Skin of body (tissue), 3 donors: ENCODE data around the gene MAP2K1. TPM values are rescaled to one million over a fixed set of nuclear protein-coding genes. Genes with fewer than 3 reads are reported as not detected.

ENCODE experiments used
- DNase-seq: peaks from one replicate; lab custom pipeline; 2025; lab: John Stamatoyannopoulos, UW
- small RNA-seq: library from RNA; depleted of rRNA; stranded (forward); fragments of <200 nt; gene quantifications from one replicate; pipeline ENCODE3, GENCODE V24; 2014; ENCODE audit warnings: low replicate concordance
- total RNA-seq: library from RNA; depleted of rRNA; stranded (reverse); fragments of >200 nt; gene quantifications from one replicate; pipeline ENCODE4 v1.2.3, GENCODE V29; 2014

The MAP2K1 gene
- total RNA-seq, 1 donor from 2014 or later, result 23.8 TPM

DNA sequence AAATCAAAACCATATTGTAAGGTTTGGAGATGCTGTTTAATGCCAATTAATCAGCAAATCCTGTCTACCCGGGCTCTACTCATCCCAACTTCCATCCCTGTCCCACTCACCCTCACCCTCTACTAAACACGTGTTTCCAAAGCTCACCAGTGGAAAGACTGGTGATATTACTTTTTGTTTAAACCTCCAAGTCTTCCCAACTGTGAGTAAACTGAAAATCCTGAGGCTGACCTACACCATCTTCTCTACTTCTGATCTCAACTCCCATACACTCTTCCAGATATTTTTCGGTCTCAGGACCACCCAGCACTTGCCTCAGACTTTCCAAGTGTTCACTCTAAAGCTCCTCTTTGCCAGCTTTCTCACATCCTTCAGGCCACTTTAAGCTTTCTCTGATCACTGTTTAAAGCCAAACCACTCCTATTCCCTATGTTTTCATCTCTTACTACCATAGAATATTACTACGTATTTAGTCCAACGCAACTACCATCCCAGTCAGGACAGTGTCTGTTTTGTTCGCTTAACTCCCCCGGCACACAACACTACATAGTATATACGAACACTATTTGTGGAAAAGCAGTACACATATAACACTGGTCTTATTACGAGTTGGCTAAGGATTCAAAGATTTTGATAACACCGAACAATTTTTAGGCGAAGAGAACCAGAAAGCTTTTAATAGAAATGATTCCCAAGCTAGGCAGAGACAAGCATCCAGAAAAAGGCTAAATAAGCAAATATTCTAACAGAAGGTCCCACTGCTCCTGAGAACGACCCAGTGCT, 117.3 kb downstream of the MAP2K1 start:
- no peak for DNase-seq

DNA sequence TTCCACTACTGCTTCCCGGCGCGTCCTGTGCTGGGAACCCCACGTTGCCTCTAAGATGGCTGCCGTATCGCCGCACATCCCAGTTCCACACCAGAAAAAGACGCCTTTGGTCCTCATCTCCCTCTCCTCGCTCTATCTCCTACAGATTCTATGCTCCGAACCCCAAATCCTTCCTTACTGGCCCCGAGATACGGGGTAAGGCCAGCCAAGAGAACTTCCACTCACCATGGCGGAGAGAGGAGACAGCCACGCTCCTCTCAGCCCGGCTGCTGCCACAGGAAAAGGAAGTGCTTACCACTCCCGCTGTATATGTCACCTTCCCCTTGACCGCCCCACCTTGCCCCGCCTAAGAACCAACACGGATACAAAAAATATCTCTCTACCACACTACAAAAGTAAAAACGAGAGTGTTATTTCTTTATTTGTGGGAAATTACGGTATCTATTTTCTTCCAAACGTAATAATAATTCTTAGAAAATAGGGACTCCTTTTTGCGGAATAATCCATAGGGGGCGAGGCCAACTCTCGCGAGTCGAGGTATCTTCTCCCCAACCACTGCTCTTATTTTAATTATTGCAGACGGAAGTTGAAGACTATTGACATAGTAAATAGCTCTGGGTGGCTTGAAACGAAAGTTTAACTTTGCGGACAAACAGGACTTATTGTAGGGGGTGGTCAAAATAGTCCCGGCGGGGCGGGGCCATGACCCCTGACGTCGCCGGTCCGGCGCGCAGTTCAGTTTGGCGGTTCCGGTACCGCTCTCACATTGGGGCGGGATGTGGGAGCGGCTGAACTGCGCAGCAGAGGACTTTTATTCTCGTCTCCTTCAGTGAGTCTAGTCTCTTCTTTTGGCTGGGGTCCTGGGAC, 118.1 kb downstream of the MAP2K1 start, which contains the start of the genes RPL4 and ZWILCH:
TSS of gene RPL4 (minus strand) at position 293 of the 867 bp plus-strand sequence. CDS start at position 228, 65 bp downstream.
TSS of gene ZWILCH (plus strand) at position 764 of the 867 bp plus-strand sequence. CDS start at position 777, 13 bp downstream.
- DNase-seq, result peak; percentile 91

- peak; percentile 69 for DNase-seq
These were observed 118.7 kb downstream of the MAP2K1 start for GRCh38 chr15:66505430-66505811.

DNA sequence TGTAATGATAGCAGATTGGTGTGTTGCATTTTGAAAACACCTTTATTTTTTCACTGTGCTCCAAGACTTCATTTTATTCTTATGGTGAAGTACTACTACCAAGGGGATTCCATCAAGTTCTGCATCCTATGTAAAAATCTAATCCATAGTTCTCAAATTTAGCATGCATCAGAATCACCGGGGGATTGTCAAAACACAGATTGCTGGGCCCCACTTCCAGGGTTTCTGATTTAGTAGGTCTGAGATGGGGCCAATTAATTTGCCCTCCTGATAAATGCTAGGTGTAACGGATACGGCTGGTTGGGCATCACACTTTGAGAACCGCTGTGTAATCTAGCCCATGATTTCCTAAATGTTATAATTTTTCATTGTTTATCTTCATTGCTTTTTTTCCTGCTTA, 119.1 kb downstream of the MAP2K1 start:
- no peak for DNase-seq

DNA sequence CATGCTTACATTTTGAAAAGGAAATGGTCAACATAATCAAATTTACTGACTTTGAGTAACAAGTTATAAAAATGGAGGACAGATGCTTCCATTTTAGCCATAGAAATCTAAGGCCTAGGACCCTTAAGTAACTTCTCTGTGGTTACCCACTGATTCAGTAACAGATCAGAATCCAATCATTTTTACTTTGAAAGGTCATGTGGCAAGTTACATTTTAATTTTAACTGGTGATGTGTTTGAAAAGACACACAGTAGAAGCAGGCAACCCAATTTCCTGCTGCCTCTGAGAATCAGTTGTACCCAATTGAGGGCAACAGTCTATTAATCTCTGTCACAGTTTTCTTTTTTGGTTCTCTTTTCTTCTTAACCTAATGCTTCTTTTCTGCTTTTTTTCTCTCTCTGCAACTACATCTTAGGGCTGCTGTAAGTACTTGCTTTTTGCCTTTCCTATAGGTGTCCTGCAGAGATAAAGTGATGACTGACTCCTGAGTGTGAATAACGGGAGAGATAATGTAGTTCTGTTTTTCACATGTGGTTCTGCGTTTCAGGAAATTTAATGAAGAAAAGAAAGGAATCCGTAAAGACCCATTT, 121.7 kb downstream of the MAP2K1 start:
- no peak for DNase-seq

DNA sequence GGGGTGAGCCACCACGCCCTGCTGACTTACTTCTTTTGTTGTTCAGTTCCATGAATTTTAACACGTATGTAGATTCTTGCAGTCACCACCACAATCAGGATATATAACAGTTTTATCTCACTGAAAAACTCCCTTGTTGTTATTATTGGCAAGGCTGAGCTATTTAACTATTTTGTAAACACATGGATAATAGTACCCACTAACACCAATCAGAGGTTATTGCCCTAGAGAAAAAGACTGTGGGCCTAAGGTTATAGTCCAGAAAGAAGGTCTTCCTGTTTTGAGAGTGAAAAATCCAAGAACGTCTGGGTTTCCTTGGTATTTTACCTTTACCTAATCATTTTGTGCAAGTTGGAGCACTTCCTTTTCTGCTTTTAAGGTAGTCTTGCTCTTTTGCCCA, 127.9 kb downstream of the MAP2K1 start:
- DNase-seq, result no peak

GRCh38 chr15:66515901-66516322, 129.2 kb downstream of the MAP2K1 start:
- no peak for DNase-seq

DNA sequence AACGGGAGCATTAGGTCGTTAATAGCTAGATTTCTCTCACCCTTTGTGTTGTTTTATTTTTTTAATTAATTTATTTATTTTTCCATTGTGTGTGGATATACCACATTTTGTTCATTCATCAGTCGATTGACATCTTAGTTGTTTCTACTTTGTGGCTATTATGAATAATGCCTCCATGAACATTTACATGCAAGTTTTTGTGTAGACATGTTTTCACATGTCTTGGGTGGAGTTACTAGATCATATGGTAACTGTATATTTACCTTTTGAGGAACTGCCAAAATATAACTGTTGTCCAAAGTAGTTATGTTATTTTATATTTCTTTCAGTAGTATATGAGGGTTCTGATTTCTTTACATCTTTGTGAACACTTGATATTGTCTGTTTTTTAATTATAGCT, 137.2 kb downstream of the MAP2K1 start:
- DNase-seq, result no peak

DNA sequence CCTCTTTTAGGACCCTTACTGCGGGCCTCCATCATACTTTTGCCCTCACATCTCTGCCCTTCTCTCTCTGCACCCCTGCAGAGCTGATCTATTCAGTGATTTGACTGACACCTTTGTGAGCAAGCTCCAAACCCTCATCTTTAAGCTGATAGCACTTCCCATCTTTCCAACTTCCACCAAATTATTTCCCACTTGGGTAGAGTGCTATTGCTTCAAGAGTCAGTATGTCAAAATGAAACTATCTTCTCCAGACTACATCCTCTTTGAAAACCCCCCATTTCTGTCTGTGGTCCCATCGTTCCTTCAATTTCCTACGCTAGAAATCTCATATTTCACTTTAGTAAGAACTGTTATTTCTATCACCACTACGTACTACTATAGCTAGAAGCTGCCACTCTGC, 138.1 kb downstream of the MAP2K1 start:
- DNase-seq, result no peak

GRCh38 chr15:66535056-66535455, 148.3 kb downstream of the MAP2K1 start:
- DNase-seq, result no peak

Small RNA genes within 50 kb of the gene (small RNA-seq; reads per million reads assigned to genes)
- gene ATP5MFP6 (not detected), gene MIR4512 (not detected), gene RF00019 (not detected), gene RF01159 (not detected), gene SCARNA14 (5.3 reads per million, percentile 91 among the genes with 10 or more reads in this experiment), gene SNORD16 (not detected), gene SNORD18A (not detected), gene SNORD18B (not detected), gene SNORD18C (not detected)

Other genes starting within 250 kb of the MAP2K1 start
- gene MEGF11, start 133.2 kb upstream of the MAP2K1 start, total RNA-seq, result 0.30 TPM
- 27.3 TPM for gene DIS3L, start 93.3 kb upstream of the MAP2K1 start, total RNA-seq
- 9.8 TPM for gene TIPIN, start 30.2 kb upstream of the MAP2K1 start, total RNA-seq
- gene SNAPC5, start 110.8 kb downstream of the MAP2K1 start, total RNA-seq, result 10.8 TPM
- 1,302 TPM for gene RPL4, start 117.9 kb downstream of the MAP2K1 start, total RNA-seq
- gene ZWILCH, start 118.4 kb downstream of the MAP2K1 start, total RNA-seq, result 9.5 TPM
- not detected for gene LCTL, start 179.1 kb downstream of the MAP2K1 start, total RNA-seq